H9 (cell line): ENCODE measurements around the gene KLF6. TPM values are rescaled to one million over a fixed set of nuclear protein-coding genes. Genes with fewer than 3 reads are reported as not detected.

ENCODE experiments used
- DNase-seq: peaks from one replicate; pipeline ENCODE4 v3.0.0-alpha.2; 2017
- H2AFZ ChIP-seq: one replicate; pipeline ENCODE4 v1.6.1; 2013; ENCODE audit warnings: mild to moderate bottlenecking, low read length, control low read depth, moderate library complexity
- H2AK5ac ChIP-seq: 2 replicates; pipeline ENCODE4 v1.6.1; 2013; ENCODE audit warnings: low read length, control low read depth, mixed read lengths; ENCODE audit not compliant: insufficient read length
- H2BK120ac ChIP-seq: one replicate; pipeline ENCODE4 v1.6.1; 2013; ENCODE audit warnings: low read depth, mild to moderate bottlenecking, low read length, control low read depth, inconsistent platforms; ENCODE audit not compliant: poor library complexity, severe bottlenecking
- H2BK12ac ChIP-seq: 2 replicates; pipeline ENCODE4 v1.6.1; 2013; ENCODE audit warnings: low read length, control low read depth, mixed read lengths, low read depth; ENCODE audit not compliant: insufficient read length
- H2BK15ac ChIP-seq: 2 replicates; pipeline ENCODE4 v1.6.1; 2013; ENCODE audit warnings: low read depth, low read length, control low read depth
- H2BK20ac ChIP-seq: one replicate; pipeline ENCODE4 v1.6.1; 2013; ENCODE audit warnings: low read depth, mild to moderate bottlenecking, low read length, control low read depth, inconsistent platforms; ENCODE audit not compliant: poor library complexity, severe bottlenecking
- H2BK5ac ChIP-seq: 2 replicates; pipeline ENCODE4 v1.6.1; 2013; ENCODE audit warnings: low read length, control low read depth, mixed read lengths; ENCODE audit not compliant: insufficient read length
- H3K14ac ChIP-seq: 2 replicates; pipeline ENCODE4 v1.6.1; 2013; ENCODE audit warnings: low read length, control low read depth; ENCODE audit not compliant: insufficient read depth
- H3K18ac ChIP-seq: 2 replicates; pipeline ENCODE4 v1.6.1; 2013; ENCODE audit warnings: low read depth, mild to moderate bottlenecking, mixed read lengths, low read length, control low read depth; ENCODE audit not compliant: insufficient read length
- H3K23ac ChIP-seq: 2 replicates; pipeline ENCODE4 v1.6.1; 2013; ENCODE audit warnings: low read length, control low read depth, mixed read lengths, low read depth; ENCODE audit not compliant: insufficient read length
- H3K23me2 ChIP-seq: 2 replicates; pipeline ENCODE4 v1.6.1; 2013; ENCODE audit warnings: low read depth, mild to moderate bottlenecking, mixed read lengths, low read length, control low read depth; ENCODE audit not compliant: insufficient read length, poor library complexity, severe bottlenecking
- H3K27ac ChIP-seq: 2 replicates; pipeline ENCODE4 v1.5.1; 2013; ENCODE audit warnings: low read length, control low read depth, mixed read lengths, low read depth; ENCODE audit not compliant: insufficient read length
- H3K27me3 ChIP-seq: 2 replicates; pipeline ENCODE4 v1.6.1; 2013; ENCODE audit warnings: low read length, control low read depth, inconsistent platforms; ENCODE audit not compliant: insufficient read depth
- H3K4ac ChIP-seq: 2 replicates; pipeline ENCODE4 v1.6.1; 2013; ENCODE audit warnings: low read depth, mild to moderate bottlenecking, control low read depth, inconsistent platforms, low read length, moderate library complexity
- H3K4me1 ChIP-seq: 2 replicates; pipeline ENCODE4 v1.6.1; 2013; ENCODE audit warnings: low read length, control low read depth, inconsistent platforms; ENCODE audit not compliant: insufficient read depth
- H3K4me2 ChIP-seq: 2 replicates; pipeline ENCODE4 v1.6.1; 2013; ENCODE audit warnings: low read length, control low read depth, mixed read lengths; ENCODE audit not compliant: insufficient read length, insufficient read depth
- H3K56ac ChIP-seq: 2 replicates; pipeline ENCODE4 v1.6.1; 2013; ENCODE audit warnings: low read depth, mild to moderate bottlenecking, mixed read lengths, low read length, control low read depth; ENCODE audit not compliant: insufficient read length
- H3K79me1 ChIP-seq: 2 replicates; pipeline ENCODE4 v1.6.1; 2013; ENCODE audit warnings: low read depth, mild to moderate bottlenecking, moderate library complexity, low read length, control low read depth, inconsistent platforms; ENCODE audit not compliant: insufficient read depth, poor library complexity, severe bottlenecking
- H3K79me2 ChIP-seq: 2 replicates; pipeline ENCODE4 v1.6.1; 2013; ENCODE audit warnings: low read length, control low read depth, inconsistent platforms; ENCODE audit not compliant: insufficient read depth
- H3K9ac ChIP-seq: 2 replicates; pipeline ENCODE4 v1.6.1; 2013; ENCODE audit warnings: low read length, control low read depth, mixed read lengths; ENCODE audit not compliant: insufficient read length; ENCODE audit errors: extremely low read depth
- H3K9me3 ChIP-seq: one replicate; pipeline ENCODE4 v1.6.1; 2013; ENCODE audit warnings: low read depth, low read length, inconsistent platforms; ENCODE audit not compliant: control insufficient read depth
- H3T11ph ChIP-seq: one replicate; pipeline ENCODE4 v1.6.1; 2013; ENCODE audit warnings: mild to moderate bottlenecking, low read length, control low read depth, inconsistent platforms
- H4K20me1 ChIP-seq: one replicate; pipeline ENCODE4 v1.6.1; 2013; ENCODE audit not compliant: control insufficient read depth, insufficient read length, insufficient read depth
- H4K5ac ChIP-seq: 2 replicates; pipeline ENCODE4 v1.6.1; 2013; ENCODE audit warnings: low read depth, mild to moderate bottlenecking, mixed read lengths, low read length, control low read depth; ENCODE audit not compliant: insufficient read length
- H4K8ac ChIP-seq: replicated peaks from 2 replicates; pipeline ENCODE4 v1.6.1; 2013; ENCODE audit warnings: low read length, control low read depth, mixed read lengths, low read depth; ENCODE audit not compliant: insufficient read length
- H4K91ac ChIP-seq: 2 replicates; pipeline ENCODE4 v1.6.1; 2013; ENCODE audit warnings: low read depth, mild to moderate bottlenecking, moderate library complexity, mixed read lengths, low read length, control low read depth; ENCODE audit not compliant: insufficient read length
- H3K27ac Mint-ChIP-seq, 3 experiments: 2 replicates in 2 of 3; 3 replicates in 1 of 3; pipeline ENCODE4 v1.8.0; 2020 to 2021; ENCODE audit warnings: mixed read lengths in 3 of 3, mild to moderate bottlenecking in 1 of 3, moderate library complexity in 1 of 3
- H3K27me3 Mint-ChIP-seq: 2 replicates; pipeline ENCODE4 v1.8.0; 2021; ENCODE audit warnings: low read depth, mild to moderate bottlenecking, moderate library complexity, mixed read lengths
- H3K36me3 Mint-ChIP-seq, 3 experiments: 2 replicates in 2 of 3; 3 replicates in 1 of 3; pipeline ENCODE4 v1.8.0; 2020 to 2021; ENCODE audit warnings: low read depth in 3 of 3, mixed read lengths in 3 of 3; ENCODE audit not compliant: insufficient read depth in 1 of 3
- H3K4me1 Mint-ChIP-seq, 2 experiments: 2 replicates each; pipeline ENCODE4 v1.8.0; 2020; ENCODE audit warnings: mixed read lengths in 2 of 2
- H3K4me3 Mint-ChIP-seq, 2 experiments: 2 replicates in 1 of 2; 3 replicates in 1 of 2; pipeline ENCODE4 v1.8.0; 2020 to 2021; ENCODE audit warnings: mild to moderate bottlenecking in 2 of 2, mixed read lengths in 2 of 2, moderate library complexity in 1 of 2
- H3K9me3 Mint-ChIP-seq, 2 experiments: 2 replicates in 1 of 2; 3 replicates in 1 of 2; pipeline ENCODE4 v1.8.0; 2020; ENCODE audit warnings: mild to moderate bottlenecking in 2 of 2, mixed read lengths in 2 of 2, moderate library complexity in 1 of 2
- CTCF ChIP-seq: fragments of 200-600 bp; sonication (generic); conservative IDR thresholded peaks from 3 replicates; pipeline ENCODE4 v1.8.0; 2021; ENCODE audit warnings: antibody characterized with exemption, mild to moderate bottlenecking
- WGBS: extraction: QIAGEN DNeasy Blood & Tissue Kit; methylation state at CpG from one replicate; pipeline ENCODE4 v1.1.7; 2013; ENCODE audit warnings: missing lambda C conversion rate, low lambda C conversion rate, mixed read lengths; ENCODE audit not compliant: insufficient read length; ENCODE audit errors: extremely low coverage; 5-methylcytosine and 5-hydroxymethylcytosine counted together
- total RNA-seq: library from RNA; stranded (reverse); gene quantifications from 2 replicates; pipeline ENCODE4 v1.2.1, GENCODE V29; 2021

KLF6 gene
- total RNA-seq, 1 experiment from 2014 or later = 19.3 TPM

GRCh38 chr10:3749600-3749999 is 35.4 kb downstream of the KLF6 start:
- no peaks in the 10 kb centered on the region for H3K27me3 ChIP-seq
- H3K14ac ChIP-seq = no peak overlapping the region
- no peak overlapping the region for H3K4me2 ChIP-seq
- no peak overlapping the region for H2BK5ac ChIP-seq
- no peak overlapping the region for H2BK20ac ChIP-seq
- H3K27ac Mint-ChIP-seq = no peak overlapping the region
- H3K4me3 Mint-ChIP-seq = no peak overlapping the region
- H3K79me1 ChIP-seq = no peaks in the 10 kb centered on the region
- no peak for DNase-seq
- H4K20me1 ChIP-seq = no peaks in the 10 kb centered on the region
- no peak overlapping the region for H2BK15ac ChIP-seq
- H3K36me3 Mint-ChIP-seq = no peaks in the 10 kb centered on the region
- no peak for TF ChIP-seq CTCF
- no peak overlapping the region for H3T11ph ChIP-seq
- H3K4ac ChIP-seq = no peak overlapping the region
- no peak overlapping the region for H2BK12ac ChIP-seq
- peaks cover 6% of the 10 kb centered on the region; the same call in 1 of the 2 replicates for H3K4me1 ChIP-seq
- no peak overlapping the region for H4K5ac ChIP-seq
- no peak overlapping the region for H4K91ac ChIP-seq
- H2AFZ ChIP-seq = no peak overlapping the region
- no peaks in the 10 kb centered on the region for H3K79me2 ChIP-seq
- WGBS = no CpG with 5 or more reads among the region's 9 CpGs
- no peak overlapping the region for H3K18ac ChIP-seq
- H3K9me3 ChIP-seq = no peaks in the 10 kb centered on the region
- peaks cover 8 to 13% of the 10 kb centered on the region in 2 experiments for H3K4me1 Mint-ChIP-seq
- no peak overlapping the region for H3K23ac ChIP-seq
- no peak overlapping the region for H4K8ac ChIP-seq
- H2AK5ac ChIP-seq = no peak overlapping the region
- no peak overlapping the region for H3K56ac ChIP-seq
- no peak overlapping the region for H3K9ac ChIP-seq
- peaks cover 2% of the 10 kb centered on the region; the same call in 1 of the 2 replicates for H3K27me3 Mint-ChIP-seq
- no peaks in the 10 kb centered on the region for H3K23me2 ChIP-seq
- H2BK120ac ChIP-seq = no peak overlapping the region
- H3K9me3 Mint-ChIP-seq = peaks cover 0 to 3% of the 10 kb centered on the region in 2 experiments; a peak in 2 of 5 replicates
- H3K27ac ChIP-seq = no peak overlapping the region
